HG03354 (cell line): Measurements from ENCODE around the gene NDUFC1.
"Not testable (repeated sequence)": the region's sequence is repeated elsewhere in the genome, so short reads cannot be mapped to it uniquely, and the experiment has no call there.

ENCODE experiments used
- ATAC-seq: cut with Tn5 transposase; IDR thresholded peaks from one replicate; pipeline ENCODE4 v1.9.1; 2021; ENCODE audit warnings: mild to moderate bottlenecking; ENCODE audit not compliant: unreplicated experiment, poor library complexity, severe bottlenecking

The NDUFC1 gene

GRCh38 chr4:139301821-139302611 is at the start of gene NDUFC1:
NDUFC1 (minus strand) TSS chr4:139302477; CDS start chr4:139295798, 6,679 bp downstream.
- ATAC-seq: peak; percentile 53

- no peak for ATAC-seq
These were observed 35.3 kb upstream of the NDUFC1 start for GRCh38 chr4:139337612-139338011.

GRCh38 chr4:139333046-139333445 is 30.8 kb upstream of the NDUFC1 start:
- no peak for ATAC-seq

GRCh38 chr4:139331185-139331584 is 28.9 kb upstream of the NDUFC1 start:
- no peak for ATAC-seq

GRCh38 chr4:139330283-139330682 is 28.0 kb upstream of the NDUFC1 start:
- ATAC-seq: no peak

- no peak for ATAC-seq
These were observed 27.5 kb upstream of the NDUFC1 start for GRCh38 chr4:139329665-139330200.

GRCh38 chr4:139324620-139325019 is 22.3 kb upstream of the NDUFC1 start:
- no peak for ATAC-seq

- ATAC-seq: not testable (repeated sequence)
These were observed 20.3 kb upstream of the NDUFC1 start for GRCh38 chr4:139322541-139322940.

GRCh38 chr4:139322070-139322469 is 19.8 kb upstream of the NDUFC1 start:
- not testable (repeated sequence) for ATAC-seq

- ATAC-seq: no peak
These were observed 17.3 kb upstream of the NDUFC1 start for GRCh38 chr4:139319571-139319970.

- no peak for ATAC-seq
These were observed 15.4 kb upstream of the NDUFC1 start for GRCh38 chr4:139317635-139318034.

GRCh38 chr4:139316733-139317132 is 14.5 kb upstream of the NDUFC1 start:
- ATAC-seq: no peak

GRCh38 chr4:139315221-139315675 is 13.0 kb upstream of the NDUFC1 start:
- ATAC-seq: peak; percentile 79

- no peak for ATAC-seq
These were observed 11.9 kb upstream of the NDUFC1 start for GRCh38 chr4:139314047-139314800.

- ATAC-seq: not testable (repeated sequence)
These were observed 11.1 kb upstream of the NDUFC1 start for GRCh38 chr4:139313414-139313813.

GRCh38 chr4:139312552-139313332 is 10.5 kb upstream of the NDUFC1 start:
- ATAC-seq: no peak

GRCh38 chr4:139311909-139312308 is 9.6 kb upstream of the NDUFC1 start:
- no peak for ATAC-seq

GRCh38 chr4:139304920-139305319 is 2.6 kb upstream of the NDUFC1 start:
- ATAC-seq: no peak

- ATAC-seq: peak; percentile 83
These were observed 1.0 kb downstream of the NDUFC1 start, which contains the start of gene NAA15 for GRCh38 chr4:139301113-139301820. NAA15 (plus strand) TSS chr4:139301505; CDS start chr4:139301778, 273 bp downstream.
